ENCODE measurements around the gene MYMX. TPM values are rescaled to one million over a fixed set of nuclear protein-coding genes. Genes with fewer than 3 reads are reported as not detected.

MYMX gene
- total RNA-seq, 6 donors from 2014 or later: 0.46 TPM; not detected in 5

GRCh38 chr6:44171899-44172546 is 44.7 kb upstream of the MYMX start:
- Histone ChIP-seq H3K4me3 (no peak overlapping the region), H3K36me3 (no peaks in the 10 kb centered on the region), H3K27me3 (no peaks in the 10 kb centered on the region), H3K9me3 (no peaks in the 10 kb centered on the region), H3K4me1 (peaks cover 0 to 9% (median 0%) of the 10 kb centered on the region in 4 donors), H3K27ac (no peak overlapping the region)
- whole genome bisulfite sequencing, 2 donors: 78 to 81% methylated on average over 11 to 12 of the region's 12 CpGs
- TF ChIP-seq POLR2A (IDR thresholded peaks at IDR 0.05) (no peak), CTCF (IDR thresholded peaks at IDR 0.05) (no peak), EP300 (IDR thresholded peaks at IDR 0.05) (no peak), POLR2AphosphoS5 (IDR thresholded peaks at IDR 0.05) (no peak)
- no peak for ATAC-seq (ENCODE audit: low FRiP score in 2 of 2)
- DNase-seq: no peak

- peak in 1 of 2 donors; percentile 85 for DNase-seq
- TF ChIP-seq POLR2A (IDR thresholded peaks at IDR 0.05): no peak
- no peak for TF ChIP-seq EP300 (IDR thresholded peaks at IDR 0.05)
- TF ChIP-seq POLR2AphosphoS5 (IDR thresholded peaks at IDR 0.05): no peak
- peak; percentile 77 to 91 (median 90) for TF ChIP-seq CTCF (IDR thresholded peaks at IDR 0.05)
- H3K36me3 ChIP-seq: no peaks in the 10 kb centered on the region
- peaks cover 0 to 10% (median 0%) of the 10 kb centered on the region in 4 donors for H3K4me1 ChIP-seq
- 26 to 28% methylated on average over 15 of the region's 15 CpGs for WGBS, 2 donors
- peak; percentile 90 to 94 for ATAC-seq (ENCODE audit: low FRiP score in 2 of 2)
- H3K9me3 ChIP-seq: no peaks in the 10 kb centered on the region
- H3K27me3 ChIP-seq: no peaks in the 10 kb centered on the region
- no peak overlapping the region for H3K27ac ChIP-seq
- no peak overlapping the region for H3K4me3 ChIP-seq
Measured at GRCh38 chr6:44172731-44173500, 43.8 kb upstream of the MYMX start.

- Histone ChIP-seq H3K4me3 (no peak overlapping the region), H3K9me3 (no peaks in the 10 kb centered on the region), H3K27ac (no peak overlapping the region), H3K4me1 (peaks cover 0 to 10% (median 0%) of the 10 kb centered on the region in 4 donors), H3K36me3 (no peaks in the 10 kb centered on the region), H3K27me3 (no peaks in the 10 kb centered on the region)
- ATAC-seq (ENCODE audit: low FRiP score in 2 of 2): no peak
- WGBS, 2 donors: 70 to 79% methylated on average over 10 to 15 of the region's 15 CpGs
- no peak for TF ChIP-seq CTCF (IDR thresholded peaks at IDR 0.05)
- no peak for DNase-seq
Measured at GRCh38 chr6:44176130-44176761, 40.5 kb upstream of the MYMX start.

- Histone ChIP-seq H3K27me3 (no peaks in the 10 kb centered on the region), H3K9me3 (no peaks in the 10 kb centered on the region), H3K4me1 (peaks cover 0 to 10% (median 0%) of the 10 kb centered on the region in 4 donors), H3K36me3 (no peaks in the 10 kb centered on the region), H3K4me3 (no peak overlapping the region), H3K27ac (no peak overlapping the region)
- ATAC-seq (ENCODE audit: low FRiP score in 2 of 2): peak in 1 of 2 donors; percentile 3
- 60 to 63% methylated on average over 22 to 24 of the region's 24 CpGs for WGBS, 2 donors
- no peak for TF ChIP-seq CTCF (IDR thresholded peaks at IDR 0.05)
- TF ChIP-seq POLR2A (IDR thresholded peaks at IDR 0.05): no peak
- TF ChIP-seq EP300 (IDR thresholded peaks at IDR 0.05): no peak
- no peak for TF ChIP-seq POLR2AphosphoS5 (IDR thresholded peaks at IDR 0.05)
- DNase-seq: no peak
Measured at GRCh38 chr6:44176762-44177509, 39.8 kb upstream of the MYMX start.
